OCI-LY7 (cell line): Measurements from ENCODE around the gene GRIK1. TPM values are rescaled to one million over a fixed set of nuclear protein-coding genes. Genes with fewer than 3 reads are reported as not detected.

ENCODE experiments used
- BruUV-seq: library from RNA; stranded (reverse); fragments of 400-500 nt; replicated peaks from 2 replicates; lab custom pipeline; 2021; lab: Mats Ljungman, UMichigan
- CTCF ChIA-PET: fragments of 300-600 bp; sonication (Branson Sonifier 250); formaldehyde crosslinking; loops from one replicate; lab custom pipeline; 2022; ENCODE audit warnings: antibody characterized with exemption; ENCODE audit not compliant: unreplicated experiment; lab: Charles Lee
- POLR2A ChIA-PET: fragments of 300-600 bp; sonication (Branson Sonifier 250); formaldehyde crosslinking; loops from one replicate; lab custom pipeline; 2022; ENCODE audit warnings: antibody characterized with exemption; lab: Charles Lee
- DNase-seq: peaks from one replicate; pipeline ENCODE4 v3.0.0-alpha.2; 2015; ENCODE audit warnings: low spot score
- H2AFZ ChIP-seq: fragments of 200-600 bp; sonication (generic), shearing (Covaris generic); 2 replicates; pipeline ENCODE4 v1.6.1; 2014; ENCODE audit warnings: mild to moderate bottlenecking, antibody characterized with exemption, low read length, moderate library complexity
- H3K27ac ChIP-seq: fragments of 200-600 bp; sonication (generic); 2 replicates; pipeline ENCODE4 v1.5.1; 2014; ENCODE audit warnings: mixed run types, low read depth, mild to moderate bottlenecking, moderate library complexity, low read length, inconsistent platforms; ENCODE audit not compliant: poor library complexity, severe bottlenecking
- H3K36me3 ChIP-seq: fragments of 200-600 bp; sonication (generic); 2 replicates; pipeline ENCODE4 v1.6.1; 2014; ENCODE audit warnings: mild to moderate bottlenecking, antibody characterized with exemption, low read length, moderate library complexity, mixed read lengths; ENCODE audit not compliant: insufficient read depth
- H3K4me1 ChIP-seq: fragments of 200-600 bp; sonication (generic); 2 replicates; pipeline ENCODE4 v1.5.1; 2014; ENCODE audit warnings: mild to moderate bottlenecking, low read length; ENCODE audit not compliant: insufficient read depth, poor library complexity, severe bottlenecking
- H3K4me2 ChIP-seq: fragments of 200-600 bp; sonication (generic); 2 replicates; pipeline ENCODE4 v1.6.1; 2014; ENCODE audit warnings: mild to moderate bottlenecking, low read length
- H3K4me3 ChIP-seq: fragments of 200-600 bp; sonication (generic); 2 replicates; pipeline ENCODE4 v1.5.1; 2014; ENCODE audit warnings: mild to moderate bottlenecking, low read depth, low read length; ENCODE audit not compliant: poor library complexity, severe bottlenecking
- H3K79me2 ChIP-seq: fragments of 200-600 bp; sonication (generic); 2 replicates; pipeline ENCODE4 v1.6.1; 2016; ENCODE audit warnings: low read depth, mild to moderate bottlenecking, low read length, moderate library complexity, mixed read lengths; ENCODE audit not compliant: insufficient read depth
- H3K9me2 ChIP-seq: fragments of 200-600 bp; sonication (generic); 2 replicates; pipeline ENCODE4 v1.6.1; 2016; ENCODE audit warnings: mild to moderate bottlenecking, low read length, mixed read lengths; ENCODE audit not compliant: insufficient read depth
- H3K9me3 ChIP-seq: fragments of 200-600 bp; sonication (generic); 2 replicates; pipeline ENCODE4 v1.6.1; 2014; ENCODE audit warnings: mild to moderate bottlenecking, mixed run types, low read length, mixed read lengths
- H4K20me1 ChIP-seq: fragments of 200-600 bp; sonication (generic); 2 replicates; pipeline ENCODE4 v1.6.1; 2014; ENCODE audit warnings: mild to moderate bottlenecking, antibody characterized with exemption, low read length, moderate library complexity, mixed read lengths; ENCODE audit not compliant: insufficient read depth
- CTCF ChIP-seq: fragments of 200-600 bp; sonication (generic); conservative IDR thresholded peaks from 2 replicates; pipeline ENCODE4 v1.5.1; 2014; ENCODE audit warnings: mild to moderate bottlenecking, antibody characterized with exemption, low read length, moderate library complexity, mixed read lengths
- EZH2phosphoT487 ChIP-seq: fragments of 200-600 bp; sonication (generic); IDR thresholded peaks from 2 replicates; pipeline ENCODE4 v1.6.1; 2018; ENCODE audit warnings: low read depth, borderline replicate concordance, mild to moderate bottlenecking, mixed run types, antibody characterized with exemption, low read length, moderate library complexity, mixed read lengths
- intact Hi-C: fragments of 100-400 bp; cut with micrococcal nuclease; formaldehyde crosslinking; loops from one replicate; pipeline ENCODE4 v1.10.0; 2022; ENCODE audit not compliant: unreplicated experiment
- total RNA-seq, 2 experiments: library from RNA; depleted of rRNA in 1 of 2; stranded (reverse); fragments of >200 nt in 1 of 2; shearing (Covaris generic) in 1 of 2; gene quantifications; 2 replicates each; pipeline ENCODE4 v1.2.3, GENCODE V29; 2014 to 2022

Gene GRIK1
- total RNA-seq, 2 experiments from 2014 or later = 4.1 TPM; not detected in 1

GRCh38 chr21:29771491-29772066 lies 168.2 kb downstream of the GRIK1 start:
- Histone ChIP-seq H2AFZ (no peak overlapping the region), H3K27ac (no peak overlapping the region), H3K4me1 (no peaks in the 10 kb centered on the region), H3K9me2 (no peaks in the 10 kb centered on the region), H3K4me2 (no peak overlapping the region), H3K9me3 (no peaks in the 10 kb centered on the region), H3K79me2 (no peaks in the 10 kb centered on the region), H4K20me1 (no peaks in the 10 kb centered on the region), H3K36me3 (no peaks in the 10 kb centered on the region), H3K4me3 (no peak overlapping the region)
- BruUV-seq = no TSS peak
- POLR2A ChIA-PET = interaction anchor here (0.7 to 1.1 kb wide), 2 partner anchors 243 to 882 kb away, joined by 3 read pairs; no protein-coding TSS in a partner anchor
- intact Hi-C loops = no loop called here
- CTCF ChIA-PET = no interaction called here
- no peak for TF ChIP-seq CTCF
- TF ChIP-seq EZH2phosphoT487 = no peak
- no peak for DNase-seq

GRCh38 chr21:29763674-29764073 lies 176.1 kb downstream of the GRIK1 start:
- BruUV-seq = no TSS peak
- intact Hi-C loops = no loop called here
- H2AFZ ChIP-seq = no peak overlapping the region
- POLR2A ChIA-PET = no interaction called here
- H3K9me3 ChIP-seq = no peaks in the 10 kb centered on the region
- no peaks in the 10 kb centered on the region for H3K4me1 ChIP-seq
- TF ChIP-seq CTCF = no peak
- no peak for TF ChIP-seq EZH2phosphoT487
- no peak overlapping the region for H3K4me3 ChIP-seq
- H3K9me2 ChIP-seq = no peaks in the 10 kb centered on the region
- CTCF ChIA-PET = no interaction called here
- H3K79me2 ChIP-seq = no peaks in the 10 kb centered on the region
- no peak overlapping the region for H3K27ac ChIP-seq
- no peak for DNase-seq
- no peaks in the 10 kb centered on the region for H4K20me1 ChIP-seq
- no peaks in the 10 kb centered on the region for H3K36me3 ChIP-seq
- no peak overlapping the region for H3K4me2 ChIP-seq

GRCh38 chr21:29762570-29763082 lies 177.2 kb downstream of the GRIK1 start:
- Histone ChIP-seq H2AFZ (no peak overlapping the region), H3K79me2 (no peaks in the 10 kb centered on the region), H3K9me3 (no peaks in the 10 kb centered on the region), H3K27ac (no peak overlapping the region), H3K4me1 (no peaks in the 10 kb centered on the region), H3K36me3 (no peaks in the 10 kb centered on the region), H3K9me2 (no peaks in the 10 kb centered on the region), H3K4me2 (no peak overlapping the region), H4K20me1 (no peaks in the 10 kb centered on the region), H3K4me3 (no peak overlapping the region)
- intact Hi-C loops = no loop called here
- BruUV-seq = no TSS peak
- ChIA-PET CTCF (no interaction called here), POLR2A (no interaction called here)
- no peak for DNase-seq
- no peak for TF ChIP-seq CTCF
- TF ChIP-seq EZH2phosphoT487 = no peak
